Measurements from ENCODE around the gene LYST.
A peak's percentile ranks its signal among the peaks of the same experiment; 100 is the strongest.
"Not testable (repeated sequence)": the region's sequence is repeated elsewhere in the genome, so short reads cannot be mapped to it uniquely, and the experiment has no call there.

LYST gene

GRCh38 chr1:235754186-235754585, 112.5 kb downstream of the LYST start:
- not testable (repeated sequence) for DNase-seq

DNA sequence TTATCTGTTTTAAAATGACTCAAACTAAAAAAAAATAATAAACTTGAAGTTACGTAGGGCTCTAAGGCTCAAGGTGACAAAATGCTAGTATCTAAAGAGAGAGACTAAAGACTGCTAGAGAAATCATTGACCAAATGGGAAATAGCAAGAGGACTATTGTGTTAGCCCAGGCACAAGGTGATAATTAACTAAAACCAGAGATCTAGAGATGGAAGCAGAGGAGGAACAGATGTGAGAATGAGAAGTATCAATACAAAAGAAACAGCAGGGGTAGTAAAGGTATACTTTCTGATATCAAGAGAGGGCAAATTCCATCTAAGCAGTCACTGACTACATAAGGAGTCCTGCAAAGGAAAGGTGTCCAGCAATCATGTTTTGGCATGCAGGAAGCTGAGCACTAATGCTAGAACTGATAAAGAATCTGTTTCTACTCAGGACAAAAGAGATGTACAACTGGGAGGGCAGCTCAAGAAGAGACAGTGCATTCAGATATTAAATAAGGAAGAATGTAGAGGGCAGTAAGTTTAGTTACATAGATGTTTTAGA, 116.9 kb downstream of the LYST start:
- no peak for DNase-seq

DNA sequence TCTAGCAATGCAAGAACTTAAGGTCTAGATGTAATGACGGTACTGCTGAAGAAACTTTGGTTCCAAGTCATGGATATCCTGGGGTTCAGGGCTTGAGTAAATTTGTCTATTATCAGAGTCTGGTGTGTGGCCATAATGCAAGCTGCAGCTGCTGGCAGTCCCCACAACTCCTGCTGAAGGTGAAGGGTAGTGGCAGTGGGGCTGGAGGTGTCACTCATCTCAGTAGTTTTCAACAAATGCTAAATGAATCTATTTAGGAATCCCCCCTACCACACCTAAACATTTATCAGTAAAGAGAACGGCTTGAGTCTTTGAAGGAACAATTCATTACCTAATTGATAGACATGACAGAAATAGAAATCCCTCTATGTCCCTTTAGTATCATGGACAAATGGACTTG, 118.0 kb downstream of the LYST start:
- DNase-seq, result no peak

- peak; percentile 57 for DNase-seq
Measured at GRCh38 chr1:235746245-235746644, 120.5 kb downstream of the LYST start.

- peak; percentile 65 for DNase-seq
Measured at GRCh38 chr1:235745503-235746136, 121.1 kb downstream of the LYST start.

GRCh38 chr1:235742914-235743599, 123.6 kb downstream of the LYST start:
- DNase-seq, result no peak

DNA sequence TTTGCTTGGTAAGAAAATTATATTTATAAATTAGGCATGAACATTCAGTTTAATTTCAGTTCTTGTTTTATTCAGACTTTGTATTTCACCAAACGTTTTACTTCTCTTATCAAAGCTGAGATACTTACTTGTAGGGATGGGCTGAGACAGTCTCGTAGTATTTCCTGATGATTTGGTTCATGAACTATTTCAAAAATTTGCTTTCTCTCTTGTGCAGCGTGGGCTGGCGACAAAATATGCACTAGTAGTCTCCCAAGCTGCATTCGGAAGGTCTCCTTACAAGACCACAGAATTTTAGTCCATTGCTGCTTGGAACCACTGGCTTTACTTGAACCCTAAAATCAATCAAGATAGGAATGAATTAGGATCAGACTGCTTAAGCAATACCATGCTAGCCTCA, 125.4 kb downstream of the LYST start:
- no peak for DNase-seq

DNA sequence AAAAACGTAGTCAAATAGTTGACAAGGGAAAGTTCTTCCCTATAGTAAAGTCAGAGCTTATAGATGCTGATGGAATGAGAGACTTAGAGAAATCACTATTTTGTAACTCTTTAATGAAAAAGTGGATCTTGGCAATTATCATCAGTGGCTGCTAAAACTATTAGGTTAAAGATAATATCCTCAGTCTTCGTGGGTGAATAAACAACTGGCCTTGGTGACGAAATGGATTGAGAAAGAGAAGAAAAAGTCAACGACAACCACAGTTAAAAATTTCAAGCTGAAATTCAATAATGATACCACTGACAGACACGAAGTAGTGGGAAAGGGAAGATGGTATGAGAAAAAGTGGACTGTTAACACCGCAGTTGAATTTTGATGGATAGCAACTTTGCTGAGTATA, 127.1 kb downstream of the LYST start:
- no peak for DNase-seq

GRCh38 chr1:235739124-235739523, 127.6 kb downstream of the LYST start:
- no peak for DNase-seq

- DNase-seq, result no peak
Measured at GRCh38 chr1:235737751-235738150, 129.0 kb downstream of the LYST start.

- DNase-seq, result no peak
Measured at GRCh38 chr1:235736263-235736662, 130.4 kb downstream of the LYST start.

DNA sequence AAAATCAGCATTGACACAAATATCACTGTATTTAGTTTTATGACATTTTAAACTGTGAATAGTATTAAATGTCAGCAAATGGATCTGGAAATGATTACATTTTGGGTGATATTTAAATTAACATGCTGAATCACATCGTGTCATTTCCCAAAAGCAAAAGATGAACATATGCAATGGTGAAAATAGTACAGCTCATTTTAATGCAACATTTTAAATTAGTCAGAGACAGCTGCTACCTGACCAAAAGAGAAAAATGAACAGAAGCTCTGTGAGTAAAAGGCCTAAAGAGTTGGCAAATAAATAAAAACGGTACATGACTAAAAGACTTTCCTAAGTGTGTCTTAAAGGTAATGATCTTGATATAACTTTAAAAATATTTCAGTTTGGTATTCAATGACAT, 131.1 kb downstream of the LYST start:
- DNase-seq, result no peak

DNA sequence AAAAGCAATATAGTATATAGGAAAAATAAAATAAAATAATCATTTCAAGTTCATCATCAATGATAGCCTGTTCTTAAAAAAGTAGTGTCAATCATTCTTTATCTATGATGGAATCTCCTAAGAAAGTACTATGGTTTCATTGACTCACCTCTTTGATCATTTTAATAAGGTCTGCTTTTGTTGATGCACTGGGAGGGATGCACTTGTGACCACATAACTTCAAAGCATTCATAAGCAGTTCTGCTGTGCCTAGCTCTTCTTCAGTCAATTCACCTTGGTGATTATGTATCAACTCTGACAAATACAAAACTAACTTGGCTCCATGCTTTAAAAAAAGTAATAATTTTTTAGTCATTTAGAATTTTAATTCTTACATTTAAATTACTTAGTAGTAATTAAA, 132.4 kb downstream of the LYST start:
- DNase-seq, result no peak

DNA sequence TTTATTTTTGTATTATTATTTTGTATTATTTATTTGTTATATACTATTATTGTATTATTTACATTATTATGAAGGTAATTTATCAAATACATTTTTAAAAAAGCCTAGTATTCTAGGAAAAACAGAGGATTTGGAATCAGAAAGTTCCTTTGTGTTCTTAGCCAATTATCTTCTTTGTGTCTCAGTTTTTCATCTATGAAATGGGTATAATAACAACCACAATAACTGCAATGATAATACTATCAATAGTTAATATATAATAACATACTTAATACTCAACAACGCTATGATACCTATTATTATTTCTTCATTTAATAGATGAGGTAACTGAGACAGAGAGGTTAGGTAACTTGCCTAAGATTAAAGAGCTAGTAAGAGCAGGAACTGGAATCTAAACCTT, 136.7 kb downstream of the LYST start:
- DNase-seq, result no peak

GRCh38 chr1:235726557-235726956, 140.1 kb downstream of the LYST start:
- no peak for DNase-seq

DNA sequence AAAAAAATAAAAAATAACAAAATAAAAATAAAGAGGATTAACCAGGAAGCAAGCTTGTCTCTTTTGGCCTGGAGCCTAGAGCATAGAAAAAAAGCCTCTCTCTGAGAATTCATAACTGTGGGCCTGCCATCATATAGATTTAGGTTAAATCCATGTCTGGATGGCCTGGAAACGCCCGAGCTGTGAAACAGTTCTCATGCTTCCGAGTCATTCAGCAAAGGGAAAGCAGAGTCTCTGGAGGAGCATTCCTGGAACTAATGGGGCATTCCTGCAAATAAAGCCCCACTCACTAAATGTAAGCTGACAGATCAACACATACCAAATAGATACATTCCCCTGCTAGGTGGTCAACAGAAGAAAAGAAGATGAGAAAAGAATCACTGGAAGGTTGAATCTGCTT, 141.3 kb downstream of the LYST start:
- no peak for DNase-seq

DNA sequence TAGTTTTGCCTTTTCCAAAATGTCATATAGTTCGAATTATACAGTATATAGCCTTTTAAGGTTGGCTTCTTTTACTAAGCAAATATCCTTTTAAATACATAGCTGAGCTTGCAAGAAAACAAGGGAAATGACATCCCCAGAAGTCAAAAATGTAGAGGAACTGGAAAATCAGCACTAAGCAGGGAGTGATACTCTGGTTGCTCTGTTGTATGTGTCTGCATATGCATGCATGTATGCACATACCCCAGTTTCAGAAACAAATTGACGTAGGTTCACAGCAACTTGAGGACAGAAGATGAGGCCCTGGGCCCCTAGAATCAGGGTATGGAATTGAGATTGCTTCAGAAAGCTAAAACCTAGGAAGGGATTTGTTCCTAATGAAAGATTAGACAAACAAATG, 142.0 kb downstream of the LYST start:
- DNase-seq, result no peak

GRCh38 chr1:235722858-235723257, 143.8 kb downstream of the LYST start:
- no peak for DNase-seq

DNA sequence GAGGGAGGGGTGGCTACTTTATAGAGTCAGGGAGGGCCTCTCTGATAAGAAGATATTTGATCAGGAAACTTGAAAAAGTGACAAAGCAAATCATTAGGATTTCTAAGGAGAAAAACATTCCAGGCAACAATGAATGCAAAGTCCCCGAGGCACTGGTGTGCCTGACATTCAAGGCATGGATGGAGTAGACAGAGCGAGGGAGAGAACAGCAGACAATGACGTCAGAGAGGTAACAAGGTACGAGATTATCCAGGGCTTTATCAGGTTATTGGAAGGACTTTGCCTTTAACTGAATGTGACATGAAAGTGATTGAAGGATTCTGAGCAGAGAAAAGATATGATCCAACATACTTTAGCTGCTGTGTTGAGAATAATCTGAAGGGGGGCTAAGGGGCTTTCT, 144.7 kb downstream of the LYST start:
- DNase-seq, result no peak

DNA sequence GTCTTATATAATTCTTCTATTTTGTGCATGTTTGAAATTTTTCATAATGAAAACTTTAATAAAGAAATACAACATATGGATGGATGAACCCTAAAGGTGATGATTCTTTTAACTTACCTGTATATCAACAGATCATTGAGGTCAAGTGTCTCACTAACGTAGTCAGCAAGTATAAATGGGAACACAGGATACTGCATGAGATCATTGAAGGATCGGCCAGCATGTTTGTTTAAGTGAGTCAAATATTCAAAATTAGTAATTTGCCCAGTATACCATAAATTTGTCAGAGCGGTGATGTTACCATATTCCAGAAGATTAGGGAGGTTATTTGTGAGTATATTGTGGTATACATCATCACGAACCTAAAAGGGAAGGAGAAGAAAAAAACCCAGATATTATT, 146.2 kb downstream of the LYST start:
- DNase-seq, result no peak

- no peak for DNase-seq
Measured at GRCh38 chr1:235714205-235714897, 152.4 kb downstream of the LYST start.

DNA sequence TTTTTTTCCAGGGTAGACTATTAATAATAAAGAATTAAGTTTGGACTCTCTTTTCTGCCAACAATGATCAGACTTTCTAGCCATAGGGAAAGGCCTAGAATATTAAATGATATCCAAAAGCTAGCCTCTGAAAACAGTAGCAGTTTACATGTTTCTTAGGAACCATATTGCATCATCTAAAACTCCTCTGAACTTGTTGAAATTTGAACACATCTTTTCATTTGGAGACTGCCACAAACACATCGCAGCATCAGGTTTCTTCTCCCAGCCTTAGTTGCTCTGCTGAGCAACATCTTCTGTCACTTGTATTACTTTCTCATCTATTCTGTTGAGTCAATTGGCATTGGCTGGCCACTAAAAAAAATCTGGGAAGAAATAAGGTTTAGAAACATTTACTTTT, 153.9 kb downstream of the LYST start:
- no peak for DNase-seq

- no peak for DNase-seq
Measured at GRCh38 chr1:235710687-235711086, 156.0 kb downstream of the LYST start.

GRCh38 chr1:235709018-235709417, 157.7 kb downstream of the LYST start:
- DNase-seq, result peak; percentile 87
